GM12892 (cell line): Measurements from ENCODE around the gene CLK4.

ENCODE experiments used
- POLR2A ChIP-seq: IDR thresholded peaks from 2 replicates; pipeline ENCODE4 v1.6.1; 2011; ENCODE audit warnings: low read depth, low read length, control low read depth
- POLR2AphosphoS5 ChIP-seq: IDR thresholded peaks from 2 replicates; pipeline ENCODE4 v1.6.1; 2011; ENCODE audit warnings: low read depth, low read length, control low read depth
- TAF1 ChIP-seq: IDR thresholded peaks from 2 replicates; pipeline ENCODE4 v1.6.1; 2011; ENCODE audit warnings: low read depth, mild to moderate bottlenecking, control low read depth, low read length, borderline replicate concordance

DNA sequence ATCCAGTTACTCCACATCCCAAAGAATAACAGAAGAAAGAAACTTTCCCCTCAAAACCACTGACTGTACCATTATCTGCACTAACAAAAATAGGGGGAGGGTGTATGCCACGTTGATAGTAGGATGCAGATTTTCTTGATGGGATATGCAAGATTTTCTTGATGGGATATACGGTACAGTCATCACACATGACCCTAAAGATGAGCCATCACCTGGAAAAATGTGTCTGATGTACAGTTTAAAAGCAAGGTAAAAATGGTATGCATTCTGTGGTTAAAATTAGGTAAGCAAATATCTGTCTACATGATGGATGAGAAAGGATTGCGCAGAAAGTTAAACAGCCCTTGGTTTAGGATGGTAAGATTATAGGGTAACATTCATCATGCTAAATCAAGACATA, 45.2 kb downstream of the CLK4 start:
- TF ChIP-seq TAF1 (no peak), POLR2AphosphoS5 (no peak), POLR2A (no peak)
